HCT116 (cell line): ENCODE results near the gene AVEN. TPM values are rescaled to one million over a fixed set of nuclear protein-coding genes. Genes with fewer than 3 reads are reported as not detected.
"Not testable (repeated sequence)": the region's sequence is repeated elsewhere in the genome, so short reads cannot be mapped to it uniquely, and the experiment has no call there.

Source experiments
- ATAC-seq: fragments of 200-7000 bp; cut with Tn5 transposase; 2 replicates; pipeline ENCODE4 v1.9.1; 2020; ENCODE audit warnings: mild to moderate bottlenecking, moderate library complexity
- BruUV-seq: library from RNA; stranded (reverse); fragments of 400-500 nt; replicated peaks from 2 replicates; lab custom pipeline; 2021; lab: Mats Ljungman, UMichigan
- CTCF ChIA-PET: fragments of 300-600 bp; sonication (Branson Sonifier 250); formaldehyde crosslinking; loops from one replicate; lab custom pipeline; 2021; ENCODE audit warnings: antibody characterized with exemption; lab: Charles Lee
- POLR2A ChIA-PET: fragments of 300-600, 350-600 bp; sonication (Branson Sonifier 250); formaldehyde crosslinking; loops from one replicate; lab custom pipeline; 2021; ENCODE audit warnings: antibody characterized with exemption; lab: Charles Lee
- RAD21 ChIA-PET, 2 experiments: fragments of 300-600 bp; sonication (Branson Sonifier 250); formaldehyde crosslinking; loops; one replicate each; lab custom pipeline; 2023; ENCODE audit warnings: low total read pairs in 2 of 2; ENCODE audit not compliant: uncharacterized antibody in 2 of 2, unreplicated experiment in 2 of 2, low non-redundant PET in 1 of 2; lab: Charles Lee
- DNase-seq: peaks from one replicate; pipeline ENCODE4 v3.0.0-alpha.2; 2010; ENCODE audit warnings: low read depth, low spot score
- H2AFZ ChIP-seq: fragments of 200-600 bp; shearing (Covaris generic), sonication (generic); 2 replicates; pipeline ENCODE4 v1.6.1; 2017; ENCODE audit warnings: low read depth, mixed run types, mixed read lengths, antibody characterized with exemption, low read length; ENCODE audit not compliant: poor library complexity, severe bottlenecking
- H3K27ac ChIP-seq: 2 replicates; pipeline ENCODE4 v1.5.1; 2012; ENCODE audit warnings: low read depth, low read length
- H3K27me3 ChIP-seq: fragments of 200-600 bp; sonication (generic); 2 replicates; pipeline ENCODE4 v1.6.1; 2016; ENCODE audit warnings: mixed run types, low read length, mixed read lengths; ENCODE audit not compliant: insufficient read depth
- H3K36me3 ChIP-seq, 2 experiments: fragments of 200-500 bp in 1 of 2; fragments of 200-600 bp in 1 of 2; sonication (Bioruptor generic) in 1 of 2; sonication (generic) in 1 of 2; 2 replicates each; pipeline versions ENCODE4 v1.5.1 to v1.6.1; 2014 to 2016; ENCODE audit warnings: low read length in 2 of 2, inconsistent platforms in 1 of 2, mixed read lengths in 1 of 2, mixed run types in 1 of 2; ENCODE audit not compliant: insufficient read depth in 2 of 2, control insufficient read depth in 1 of 2
- H3K4me1 ChIP-seq, 2 experiments: fragments of 200-600 bp in 1 of 2; sonication (generic) in 1 of 2; 2 replicates each; pipeline versions ENCODE4 v1.5.1 to v1.6.1; 2012 to 2017; ENCODE audit warnings: low read length in 2 of 2, inconsistent platforms in 1 of 2, mild to moderate bottlenecking in 1 of 2, mixed read lengths in 1 of 2, mixed run types in 1 of 2, moderate library complexity in 1 of 2; ENCODE audit not compliant: insufficient read depth in 2 of 2, control insufficient read depth in 1 of 2
- H3K4me2 ChIP-seq: fragments of 200-600 bp; sonication (generic); 2 replicates; pipeline ENCODE4 v1.6.1; 2017; ENCODE audit warnings: mixed run types, low read length, mixed read lengths
- H3K4me3 ChIP-seq, 2 experiments: fragments of 200-600 bp in 1 of 2; sonication (generic) in 1 of 2; replicated peaks in 1 of 2; 2 replicates each; pipeline ENCODE4 v1.5.1; 2011 to 2016; ENCODE audit warnings: low read length in 2 of 2, control low read depth in 1 of 2, low read depth in 1 of 2, mild to moderate bottlenecking in 1 of 2, mixed read lengths in 1 of 2, mixed run types in 1 of 2
- H3K79me2 ChIP-seq: fragments of 200-600 bp; sonication (generic); 2 replicates; pipeline ENCODE4 v1.6.1; 2017; ENCODE audit warnings: mild to moderate bottlenecking, mixed run types, low read length, moderate library complexity, mixed read lengths; ENCODE audit not compliant: insufficient read depth
- H3K9ac ChIP-seq: fragments of 200-600 bp; sonication (generic); 2 replicates; pipeline ENCODE4 v1.6.1; 2016; ENCODE audit warnings: low read length, mixed read lengths
- H3K9me2 ChIP-seq: fragments of 200-600 bp; sonication (generic), shearing (Covaris generic); 2 replicates; pipeline ENCODE4 v1.6.1; 2017; ENCODE audit warnings: mixed run types, mild to moderate bottlenecking, moderate library complexity; ENCODE audit not compliant: insufficient read depth
- H3K9me3 ChIP-seq, 2 experiments: fragments of 200-500 bp in 1 of 2; fragments of 200-600 bp in 1 of 2; sonication (Bioruptor generic) in 1 of 2; sonication (generic) in 1 of 2; 2 replicates each; pipeline ENCODE4 v1.6.1; 2014 to 2017; ENCODE audit warnings: low read length in 2 of 2, mixed read lengths in 2 of 2, inconsistent platforms in 1 of 2, low read depth in 1 of 2, mild to moderate bottlenecking in 1 of 2, mixed run types in 1 of 2, moderate library complexity in 1 of 2; ENCODE audit not compliant: control insufficient read depth in 1 of 2, insufficient read depth in 1 of 2
- H4K20me1 ChIP-seq: fragments of 200-600 bp; sonication (generic), shearing (Covaris generic); 2 replicates; pipeline ENCODE4 v1.6.1; 2017; ENCODE audit warnings: mixed run types, mild to moderate bottlenecking, moderate library complexity; ENCODE audit not compliant: insufficient read depth
- CEBPB ChIP-seq: IDR thresholded peaks from 2 replicates; pipeline ENCODE4 v1.6.1; 2012; ENCODE audit warnings: low read depth
- EGR1 ChIP-seq: IDR thresholded peaks from 2 replicates; pipeline ENCODE4 v1.6.1; 2012; ENCODE audit warnings: low read depth
- EZH2phosphoT487 ChIP-seq: fragments of 200-600 bp; IDR thresholded peaks from 2 replicates; pipeline ENCODE4 v1.6.1; 2018; ENCODE audit warnings: antibody characterized with exemption, borderline replicate concordance
- RAD21 ChIP-seq: IDR thresholded peaks from 2 replicates; pipeline ENCODE4 v1.6.1; 2012; ENCODE audit warnings: low read depth, mild to moderate bottlenecking
- SRF ChIP-seq: IDR thresholded peaks from 2 replicates; pipeline ENCODE4 v1.6.1; 2012; ENCODE audit warnings: low read depth
- TCF7L2 ChIP-seq: IDR thresholded peaks from 2 replicates; pipeline ENCODE4 v1.7.0; 2011; ENCODE audit warnings: borderline replicate concordance, inconsistent platforms; ENCODE audit not compliant: insufficient read depth, insufficient read length; ENCODE audit errors: extremely low read depth
- YY1 ChIP-seq: IDR thresholded peaks from 2 replicates; pipeline ENCODE4 v1.6.1; 2011; ENCODE audit warnings: low read length, low read depth, moderate library complexity, mild to moderate bottlenecking; ENCODE audit not compliant: insufficient replicate concordance; ENCODE audit errors: extremely low read depth
- ZNF274 ChIP-seq: fragments of 200-500 bp; sonication (Bioruptor generic); IDR thresholded peaks from 2 replicates; pipeline ENCODE4 v1.6.1; 2014; ENCODE audit warnings: mild to moderate bottlenecking, low read depth, low read length, inconsistent platforms
- intact Hi-C: fragments of 100-400 bp; cut with micrococcal nuclease; formaldehyde crosslinking; loops from 2 replicates; pipeline ENCODE4 v1.10.0; 2022
- total RNA-seq: library from RNA; stranded (reverse); gene quantifications from one replicate; pipeline ENCODE4 v1.2.1, GENCODE V29; 2021; ENCODE audit not compliant: unreplicated experiment

AVEN gene
- total RNA-seq, 1 experiment from 2014 or later = 6.8 TPM

DNA sequence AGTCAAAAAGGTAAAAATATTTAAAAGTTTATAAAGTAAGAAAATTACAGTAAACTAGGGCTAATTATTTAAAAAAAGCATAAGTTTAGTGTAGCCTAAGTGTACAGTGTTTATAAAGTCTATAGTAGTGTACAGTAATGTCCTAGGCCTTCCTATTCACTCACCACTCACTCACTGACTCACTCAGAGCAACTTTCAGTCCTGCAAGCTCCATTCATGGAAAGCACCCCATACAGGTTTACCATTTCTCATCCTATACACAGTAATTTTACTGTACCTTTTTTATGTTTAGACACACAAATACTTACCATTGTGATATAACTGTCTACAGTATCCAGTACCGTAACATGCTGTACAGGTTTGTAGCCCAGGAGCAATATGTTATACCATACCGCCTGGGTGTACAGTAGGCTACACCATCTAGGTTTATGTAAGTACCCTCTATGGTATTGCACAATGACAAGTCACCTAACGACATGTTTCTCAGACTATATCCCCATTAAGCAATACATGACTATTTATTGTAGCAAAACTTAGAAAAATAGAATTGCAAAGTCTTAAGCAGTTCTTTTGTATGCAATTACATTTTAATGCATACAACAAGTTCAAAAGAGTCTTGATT lies 19.5 kb downstream of the AVEN start:
- Histone ChIP-seq H3K27me3 (no peaks in the 10 kb centered on the region), H3K4me3 (no peak overlapping the region), H3K36me3 (no peaks in the 10 kb centered on the region), H4K20me1 (no peaks in the 10 kb centered on the region), H3K9ac (no peak overlapping the region), H3K27ac (no peak overlapping the region), H3K4me1 (no peaks in the 10 kb centered on the region), H3K79me2 (no peaks in the 10 kb centered on the region), H2AFZ (no peak overlapping the region), H3K4me2 (no peak overlapping the region), H3K9me2 (no peaks in the 10 kb centered on the region), H3K9me3 (no peaks in the 10 kb centered on the region)
- ChIA-PET POLR2A (no interaction called here), RAD21 (no interaction called here), CTCF (no interaction called here)
- DNase-seq (no peak), ATAC-seq (no peak)
- TF ChIP-seq EGR1 (no peak), CEBPB (no peak), ZNF274 (no peak), EZH2phosphoT487 (no peak), SRF (no peak), YY1 (no peak), TCF7L2 (no peak), RAD21 (no peak)
- no TSS peak for BruUV-seq
- intact Hi-C loops = no loop called here

DNA sequence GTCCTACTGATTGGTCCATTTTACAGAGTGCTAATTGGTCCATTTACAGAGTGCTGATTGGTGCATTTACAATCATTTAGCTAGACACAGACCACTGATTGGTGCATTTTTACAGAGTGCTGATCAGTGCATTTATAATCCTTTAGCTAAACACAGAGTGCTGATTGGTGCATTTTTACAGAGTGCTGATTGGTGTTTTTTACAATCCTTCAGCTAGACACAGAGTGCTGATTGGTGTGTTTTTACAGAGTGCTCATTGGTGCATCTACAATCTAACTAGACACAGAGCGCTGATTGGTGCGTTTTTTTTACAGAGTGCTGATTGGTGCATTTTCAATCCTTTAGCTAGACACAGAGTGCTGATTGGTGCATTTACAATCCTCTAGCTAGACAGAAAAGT lies 20.3 kb downstream of the AVEN start:
- intact Hi-C loops, CTCF ChIA-PET, POLR2A ChIA-PET: not testable (repeated sequence)

More for the DNA sequence above, 20.3 kb downstream of the AVEN start:
- H2AFZ ChIP-seq, H3K9me3 ChIP-seq, H4K20me1 ChIP-seq, H3K79me2 ChIP-seq, H3K4me3 ChIP-seq, H3K4me1 ChIP-seq, H3K27ac ChIP-seq, RAD21 ChIA-PET, BruUV-seq, ATAC-seq, H3K36me3 ChIP-seq, H3K9ac ChIP-seq, DNase-seq, H3K27me3 ChIP-seq, H3K4me2 ChIP-seq, H3K9me2 ChIP-seq: not testable (repeated sequence)
